ENCODE results near the gene QSOX1.

The QSOX1 gene

DNA sequence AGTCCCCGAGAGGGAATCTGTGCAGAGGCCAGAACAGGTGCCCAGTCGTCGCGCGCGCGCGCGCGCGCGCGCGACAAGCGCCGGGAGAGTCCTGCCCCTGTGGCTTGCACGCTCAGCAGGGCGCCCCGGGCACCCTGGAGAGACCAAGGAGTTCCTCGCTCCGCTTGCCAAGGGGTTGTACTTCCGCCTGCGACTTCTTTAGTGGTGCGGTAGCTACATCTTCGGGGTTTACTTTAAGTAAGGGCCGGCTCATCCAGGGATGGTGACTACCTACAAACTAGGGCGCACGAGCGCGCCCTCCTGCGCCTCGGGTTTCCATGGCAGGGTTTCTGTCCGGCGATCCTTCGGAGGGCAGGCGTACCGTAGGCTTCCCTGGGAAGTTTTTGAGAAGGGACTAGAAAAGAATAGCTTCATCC, 76.8 kb downstream of the QSOX1 start:
- DNase-seq (ENCODE audit: extremely low read depth in 1 of 2, low read depth in 1 of 2): no peak

DNA sequence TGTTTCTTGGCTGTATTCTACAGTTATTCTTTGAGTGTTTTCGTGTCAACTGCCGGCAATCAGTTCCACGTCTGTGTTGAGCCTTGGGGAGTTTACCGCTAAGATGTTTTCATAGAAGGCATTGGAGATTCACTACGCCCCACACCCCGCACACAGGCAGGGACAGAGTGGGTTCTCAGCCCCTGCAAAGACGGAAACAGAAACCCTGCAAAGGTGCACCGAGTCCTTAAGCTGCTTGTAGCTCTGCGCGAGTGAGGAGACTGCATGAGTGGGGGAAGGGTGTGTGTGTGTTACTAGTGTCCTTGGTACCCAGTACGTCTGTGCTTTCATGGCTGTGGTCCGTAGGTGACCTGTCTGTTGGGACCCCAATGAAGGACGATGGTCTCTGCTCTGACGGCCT, 77.3 kb downstream of the QSOX1 start:
- DNase-seq (ENCODE audit: extremely low read depth in 1 of 2, low read depth in 1 of 2): no peak

GRCh38 chr1:180232521-180233043, 77.9 kb downstream of the QSOX1 start:
- DNase-seq (ENCODE audit: extremely low read depth in 1 of 2, low read depth in 1 of 2): no peak

DNA sequence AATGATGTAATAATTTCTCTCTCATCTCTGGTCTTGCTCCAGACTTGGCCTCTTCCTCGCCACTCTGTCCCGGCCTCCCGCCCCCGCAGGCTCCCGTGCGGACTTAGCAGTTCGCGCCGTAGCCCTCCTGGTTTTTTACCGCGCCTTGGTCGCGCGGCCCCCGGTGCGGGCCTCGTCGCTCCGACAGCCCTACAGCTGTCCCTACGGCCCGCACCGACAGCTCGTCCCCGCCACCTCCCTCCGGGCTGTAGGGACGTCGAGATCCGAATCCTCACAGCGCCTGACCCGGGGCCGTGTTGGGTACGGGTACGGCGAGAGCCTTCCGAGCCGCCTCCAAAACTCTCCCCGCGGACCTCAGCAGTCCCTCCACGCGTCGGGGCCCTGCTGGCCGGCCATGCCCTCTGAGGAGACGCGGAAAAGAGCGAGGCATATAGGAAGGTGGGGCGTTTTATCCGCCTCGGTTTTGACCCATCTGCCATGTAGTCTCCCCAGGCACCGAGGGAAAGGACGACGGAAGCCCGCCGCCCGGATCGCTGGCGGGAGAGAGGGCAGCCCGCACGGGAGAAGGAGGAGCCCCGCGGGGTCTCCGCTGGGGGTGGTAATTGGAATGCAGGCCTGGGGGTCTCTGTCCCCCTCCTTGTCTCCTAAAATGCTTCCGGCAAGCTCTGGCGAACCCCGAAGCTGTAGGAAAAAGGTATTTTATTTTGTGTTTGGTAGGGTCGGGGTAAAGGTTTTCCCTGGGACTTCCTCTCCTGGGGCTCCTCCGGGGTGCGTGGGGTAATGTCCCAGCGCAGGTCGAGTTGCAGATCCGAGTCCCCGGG, 78.7 kb downstream of the QSOX1 start:
- no peak for DNase-seq (ENCODE audit: extremely low read depth in 1 of 2, low read depth in 1 of 2)

DNA sequence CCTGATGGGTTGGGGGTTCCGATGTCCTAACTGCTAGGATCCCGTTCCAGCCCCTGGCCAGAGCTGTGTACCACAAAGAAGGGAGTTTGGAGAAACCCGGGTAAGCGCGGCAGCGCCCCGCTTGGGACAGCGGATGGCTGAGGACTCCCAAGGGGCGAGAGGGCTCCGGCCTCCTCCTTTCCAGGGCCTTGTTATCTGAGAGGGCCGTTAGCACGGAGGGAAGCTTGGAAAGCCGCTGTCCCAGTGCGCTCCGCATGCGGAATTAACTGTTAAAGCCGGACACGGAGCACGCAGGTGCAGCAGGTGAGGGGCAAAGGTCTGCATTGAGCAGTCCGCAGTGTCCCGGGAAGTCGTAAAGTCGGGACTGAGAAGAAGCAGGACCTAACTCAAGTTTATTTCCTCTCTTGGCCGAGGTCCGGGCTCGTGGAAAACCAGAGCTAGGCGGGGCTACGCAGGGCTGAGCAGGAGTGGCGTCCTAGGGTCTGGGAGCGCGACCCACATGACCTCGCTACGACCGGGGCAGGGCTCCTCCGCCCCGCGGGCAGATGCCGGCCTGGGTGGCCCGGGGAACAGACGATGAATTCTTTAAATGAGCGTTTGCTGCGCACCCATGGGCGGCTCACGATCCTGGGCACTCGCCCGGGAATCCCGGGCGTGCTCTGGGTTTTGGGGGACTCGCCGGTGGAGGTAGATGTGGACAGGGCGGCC, 79.9 kb downstream of the QSOX1 start:
- no peak for DNase-seq (ENCODE audit: extremely low read depth in 1 of 2, low read depth in 1 of 2)

DNA sequence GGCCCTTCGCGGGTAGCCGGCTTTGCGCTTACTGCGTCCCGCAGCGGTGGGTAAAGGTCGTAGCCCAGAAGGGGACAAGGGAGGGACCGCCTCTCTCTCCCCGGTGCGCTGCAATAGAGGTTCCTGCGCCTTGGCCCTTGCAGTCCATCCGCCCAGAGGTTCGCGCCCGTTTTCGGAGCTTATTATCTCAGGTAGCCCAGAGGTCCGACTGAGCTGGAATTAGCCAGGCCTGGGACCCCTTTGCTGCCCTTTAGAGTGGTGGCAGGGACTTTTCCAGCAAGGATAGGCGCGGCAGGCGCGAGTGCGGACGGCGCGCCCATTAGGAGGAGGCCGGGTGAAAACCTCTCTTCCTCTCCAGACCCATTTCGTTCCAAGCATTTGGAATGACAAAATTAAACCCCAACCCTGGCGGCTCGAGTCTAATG, 80.4 kb downstream of the QSOX1 start:
- no peak for DNase-seq (ENCODE audit: extremely low read depth in 1 of 2, low read depth in 1 of 2)

- no peak for DNase-seq (ENCODE audit: extremely low read depth in 1 of 2, low read depth in 1 of 2)
These were observed 81.0 kb downstream of the QSOX1 start for GRCh38 chr1:180235502-180236239.

GRCh38 chr1:180236698-180237509, 82.2 kb downstream of the QSOX1 start:
- DNase-seq (ENCODE audit: extremely low read depth in 1 of 2, low read depth in 1 of 2): no peak

- no peak for DNase-seq (ENCODE audit: extremely low read depth in 1 of 2, low read depth in 1 of 2)
These were observed 83.3 kb downstream of the QSOX1 start for GRCh38 chr1:180237869-180238476.

- no peak for DNase-seq (ENCODE audit: extremely low read depth in 1 of 2, low read depth in 1 of 2)
These were observed 84.0 kb downstream of the QSOX1 start for GRCh38 chr1:180238675-180239074.

- no peak for DNase-seq (ENCODE audit: extremely low read depth in 1 of 2, low read depth in 1 of 2)
These were observed 84.8 kb downstream of the QSOX1 start for GRCh38 chr1:180239145-180240096.

DNA sequence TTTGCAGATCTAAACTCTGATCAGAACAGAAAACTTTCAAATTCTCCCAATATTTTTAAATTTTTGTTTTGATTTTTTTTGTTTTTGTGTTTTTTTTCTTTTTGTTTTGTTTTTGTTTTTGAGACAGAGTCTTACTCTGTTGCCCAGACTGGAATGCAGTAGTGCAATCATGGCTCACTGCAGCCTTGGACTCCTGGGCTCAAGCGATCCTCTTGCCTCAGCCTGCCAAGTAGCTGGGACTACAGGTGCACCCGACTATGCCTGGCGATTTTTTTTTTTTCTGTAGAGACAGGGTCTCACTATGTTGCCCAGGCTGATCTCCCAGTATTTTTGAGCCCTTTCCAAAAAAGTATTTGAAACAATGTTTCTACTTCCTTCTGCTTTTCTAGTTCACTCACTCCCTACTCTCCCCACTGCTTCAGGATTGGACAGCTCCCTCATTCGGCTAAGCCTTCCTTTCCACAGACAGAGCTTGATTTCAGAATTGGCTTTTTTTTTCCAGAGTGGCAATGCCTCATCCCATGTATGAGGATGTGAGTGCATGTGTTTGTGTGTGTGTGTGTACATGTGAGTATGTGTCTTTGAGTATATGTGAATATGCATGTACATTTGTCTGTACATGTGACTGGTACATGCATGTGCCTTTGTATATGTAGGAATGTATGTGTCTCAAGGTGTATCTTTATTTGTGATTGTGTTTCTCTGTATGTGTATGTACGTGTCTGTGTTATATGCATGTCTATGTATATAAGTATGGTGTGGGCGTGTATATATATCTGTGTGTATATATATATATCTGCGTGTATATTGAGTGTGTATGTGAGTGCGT, 87.3 kb downstream of the QSOX1 start:
- DNase-seq (ENCODE audit: extremely low read depth in 1 of 2, low read depth in 1 of 2): no peak

- DNase-seq (ENCODE audit: extremely low read depth in 1 of 2, low read depth in 1 of 2): no peak
These were observed 89.0 kb downstream of the QSOX1 start for GRCh38 chr1:180243517-180244221.

- DNase-seq (ENCODE audit: extremely low read depth in 1 of 2, low read depth in 1 of 2): no peak
These were observed 90.2 kb downstream of the QSOX1 start for GRCh38 chr1:180244840-180245239.

GRCh38 chr1:180246579-180246978, 91.9 kb downstream of the QSOX1 start:
- DNase-seq (ENCODE audit: extremely low read depth in 1 of 2, low read depth in 1 of 2): no peak

GRCh38 chr1:180247061-180247460, 92.4 kb downstream of the QSOX1 start:
- DNase-seq (ENCODE audit: extremely low read depth in 1 of 2, low read depth in 1 of 2): no peak

GRCh38 chr1:180247580-180247979, 92.9 kb downstream of the QSOX1 start:
- no peak for DNase-seq (ENCODE audit: extremely low read depth in 1 of 2, low read depth in 1 of 2)

Measured in stimulated activated CD8-positive, alpha-beta memory T cell treated with anti-CD3 and anti-CD28 coated beads, Interleukin-7, amount 100 ng/mL, for 48 hours (primary cell).